PC-9 (cell line): ENCODE data around the gene HHIPL1. TPM values are rescaled to one million over a fixed set of nuclear protein-coding genes. Genes with fewer than 3 reads are reported as not detected.

Source experiments
- BruUV-seq: library from RNA; stranded (reverse); fragments of 400-500 nt; replicated peaks from 2 replicates; lab custom pipeline; 2021; lab: Mats Ljungman, UMichigan
- CTCF ChIA-PET: fragments of 300-600 bp; sonication (Branson Sonifier 250); formaldehyde crosslinking; loops from one replicate; lab custom pipeline; 2022; ENCODE audit warnings: antibody characterized with exemption; lab: Charles Lee
- POLR2A ChIA-PET: fragments of 300-600 bp; sonication (Branson Sonifier 250); formaldehyde crosslinking; loops from one replicate; lab custom pipeline; 2022; ENCODE audit warnings: antibody characterized with exemption; ENCODE audit not compliant: unreplicated experiment; lab: Charles Lee
- DNase-seq, 2 experiments: peaks; one replicate each; pipeline versions ENCODE4 v3.0.0 to v3.0.0-alpha.2; 2015 to 2022; ENCODE audit warnings: mixed read lengths in 1 of 2
- H2AFZ ChIP-seq: fragments of 200-600 bp; sonication (generic); 2 replicates; pipeline ENCODE4 v1.8.1; 2017; ENCODE audit warnings: antibody characterized with exemption
- H3F3A ChIP-seq: fragments of 200-600 bp; sonication (generic); 2 replicates; pipeline ENCODE4 v1.8.1; 2017; ENCODE audit warnings: antibody characterized with exemption, mild to moderate bottlenecking, low read depth; ENCODE audit not compliant: insufficient read depth
- H3K27ac ChIP-seq: fragments of 200-600 bp; sonication (generic); 2 replicates; pipeline ENCODE4 v1.6.1; 2016; ENCODE audit warnings: mixed run types
- H3K27me3 ChIP-seq: fragments of 200-600 bp; sonication (generic); 2 replicates; pipeline ENCODE4 v1.6.1; 2016; ENCODE audit warnings: low read depth, mixed run types; ENCODE audit not compliant: insufficient read depth
- H3K36me3 ChIP-seq: fragments of 200-600 bp; sonication (generic); 2 replicates; pipeline ENCODE4 v1.6.1; 2016; ENCODE audit warnings: low read depth, mixed run types
- H3K4me1 ChIP-seq: fragments of 200-600 bp; sonication (generic); replicated peaks from 2 replicates; pipeline ENCODE4 v1.6.1; 2016; ENCODE audit warnings: mixed run types; ENCODE audit not compliant: insufficient read depth
- H3K4me2 ChIP-seq: fragments of 200-600 bp; sonication (generic); 2 replicates; pipeline ENCODE4 v1.6.1; 2017; ENCODE audit warnings: mixed run types
- H3K4me3 ChIP-seq: fragments of 200-600 bp; sonication (generic); 2 replicates; pipeline ENCODE4 v1.6.1; 2016; ENCODE audit warnings: mixed run types
- H3K79me2 ChIP-seq: fragments of 200-600 bp; sonication (generic); 2 replicates; pipeline ENCODE4 v1.6.1; 2017; ENCODE audit warnings: low read depth, mixed run types
- H3K9me2 ChIP-seq: fragments of 200-600 bp; sonication (generic); 2 replicates; pipeline ENCODE4 v1.8.1; 2017; ENCODE audit warnings: mild to moderate bottlenecking; ENCODE audit not compliant: insufficient read depth
- H3K9me3 ChIP-seq: fragments of 200-600 bp; sonication (generic); 2 replicates; pipeline ENCODE4 v1.8.1; 2016; ENCODE audit warnings: low read depth; ENCODE audit not compliant: insufficient read depth
- H4K20me1 ChIP-seq: fragments of 200-600 bp; sonication (generic); 2 replicates; pipeline ENCODE4 v1.8.1; 2017; ENCODE audit not compliant: insufficient read depth
- EZH2 ChIP-seq: fragments of 200-600 bp; sonication (generic); IDR thresholded peaks from 2 replicates; pipeline ENCODE4 v1.8.0; 2017; ENCODE audit warnings: antibody characterized with exemption, low read depth
- intact Hi-C: fragments of 100-400 bp; cut with micrococcal nuclease; formaldehyde crosslinking; loops from one replicate; pipeline ENCODE4 v1.10.0; 2022; ENCODE audit not compliant: unreplicated experiment
- total RNA-seq: library from RNA; stranded (reverse); gene quantifications from 2 replicates; pipeline ENCODE4 v1.2.3, GENCODE V29; 2021
- TF ChIP-seq, protein P1 (sequence below): fragments of 200-600 bp; sonication (generic); conservative IDR thresholded peaks from 2 replicates; pipeline ENCODE4 v1.6.1; 2017; ENCODE audit warnings: mixed run types, antibody characterized with exemption, mild to moderate bottlenecking, moderate library complexity

The HHIPL1 gene
- total RNA-seq, 1 experiment from 2014 or later: 0.28 TPM

DNA sequence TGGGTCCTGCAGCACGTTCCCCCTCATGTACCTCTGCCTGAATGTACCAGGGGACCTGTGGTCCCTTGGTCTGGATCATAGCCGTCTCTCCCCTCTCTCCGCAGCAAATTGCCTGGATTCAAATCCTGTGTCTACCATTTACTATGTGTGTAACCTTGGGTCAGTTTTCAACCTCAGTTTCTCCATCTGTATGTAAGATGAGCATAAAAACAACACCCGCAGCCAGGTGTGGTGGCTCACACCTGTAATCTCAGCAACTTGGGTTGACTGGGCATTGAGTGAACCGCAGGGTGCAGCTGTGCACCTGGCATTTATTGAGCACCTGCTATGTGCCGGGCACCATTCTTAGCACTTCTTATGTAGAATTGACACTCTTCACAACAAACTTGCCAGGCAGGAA is 53.3 kb downstream of the HHIPL1 start:
- BruUV-seq: no TSS peak
- no peaks in the 10 kb centered on the region for H3K36me3 ChIP-seq
- CTCF ChIA-PET: no interaction called here

DNA sequence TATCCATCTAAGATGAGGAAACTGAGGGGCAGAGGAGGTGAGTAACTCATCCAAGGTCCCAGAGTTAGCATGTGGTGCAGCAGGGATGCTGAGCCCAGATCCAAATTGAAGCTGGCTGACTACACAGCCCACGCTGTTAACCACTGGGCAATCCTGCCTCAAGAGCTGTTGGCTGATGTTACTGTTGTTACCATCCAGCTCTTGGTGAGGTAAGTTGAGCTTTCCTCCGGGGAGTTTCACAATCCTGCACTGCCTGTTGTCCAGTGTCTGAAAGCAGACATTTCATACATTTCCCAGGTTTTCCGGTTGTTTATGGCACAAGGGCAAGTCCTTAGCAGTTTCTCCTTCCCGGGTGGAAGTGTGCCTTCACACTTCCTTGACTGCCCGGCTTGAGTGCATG is 53.7 kb downstream of the HHIPL1 start:
- CTCF ChIA-PET: no interaction called here
- H2AFZ ChIP-seq: no peak overlapping the region
- H3K4me2 ChIP-seq: no peak overlapping the region
- DNase-seq: no peak
- TF ChIP-seq, protein P1, sequence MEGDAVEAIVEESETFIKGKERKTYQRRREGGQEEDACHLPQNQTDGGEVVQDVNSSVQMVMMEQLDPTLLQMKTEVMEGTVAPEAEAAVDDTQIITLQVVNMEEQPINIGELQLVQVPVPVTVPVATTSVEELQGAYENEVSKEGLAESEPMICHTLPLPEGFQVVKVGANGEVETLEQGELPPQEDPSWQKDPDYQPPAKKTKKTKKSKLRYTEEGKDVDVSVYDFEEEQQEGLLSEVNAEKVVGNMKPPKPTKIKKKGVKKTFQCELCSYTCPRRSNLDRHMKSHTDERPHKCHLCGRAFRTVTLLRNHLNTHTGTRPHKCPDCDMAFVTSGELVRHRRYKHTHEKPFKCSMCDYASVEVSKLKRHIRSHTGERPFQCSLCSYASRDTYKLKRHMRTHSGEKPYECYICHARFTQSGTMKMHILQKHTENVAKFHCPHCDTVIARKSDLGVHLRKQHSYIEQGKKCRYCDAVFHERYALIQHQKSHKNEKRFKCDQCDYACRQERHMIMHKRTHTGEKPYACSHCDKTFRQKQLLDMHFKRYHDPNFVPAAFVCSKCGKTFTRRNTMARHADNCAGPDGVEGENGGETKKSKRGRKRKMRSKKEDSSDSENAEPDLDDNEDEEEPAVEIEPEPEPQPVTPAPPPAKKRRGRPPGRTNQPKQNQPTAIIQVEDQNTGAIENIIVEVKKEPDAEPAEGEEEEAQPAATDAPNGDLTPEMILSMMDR: no peak
- no peak for TF ChIP-seq EZH2
- BruUV-seq: no TSS peak
- POLR2A ChIA-PET: no interaction called here
- H3K4me1 ChIP-seq: no peaks in the 10 kb centered on the region
- no peaks in the 10 kb centered on the region for H3K27me3 ChIP-seq
- no peaks in the 10 kb centered on the region for H3K36me3 ChIP-seq
- intact Hi-C loops: no loop called here
- no peak overlapping the region for H3K27ac ChIP-seq
- no peaks in the 10 kb centered on the region for H3K79me2 ChIP-seq
- no peaks in the 10 kb centered on the region for H4K20me1 ChIP-seq
- H3K4me3 ChIP-seq: no peak overlapping the region
- H3K9me2 ChIP-seq: no peaks in the 10 kb centered on the region
- H3F3A ChIP-seq: no peaks in the 10 kb centered on the region
- no peaks in the 10 kb centered on the region for H3K9me3 ChIP-seq

More for the DNA sequence above, 53.3 kb downstream of the HHIPL1 start:
- Histone ChIP-seq H3K9me3 (no peaks in the 10 kb centered on the region), H4K20me1 (no peaks in the 10 kb centered on the region), H3K9me2 (no peaks in the 10 kb centered on the region), H3K4me2 (no peak overlapping the region), H3K27me3 (no peaks in the 10 kb centered on the region), H3K4me1 (no peaks in the 10 kb centered on the region), H3K79me2 (no peaks in the 10 kb centered on the region), H3K27ac (no peak overlapping the region), H3K4me3 (no peak overlapping the region), H3F3A (no peaks in the 10 kb centered on the region), H2AFZ (no peak overlapping the region)
- POLR2A ChIA-PET: no interaction called here
- TF ChIP-seq, protein P1: no peak
- TF ChIP-seq EZH2: no peak
- intact Hi-C loops: no loop called here
- no peak for DNase-seq

DNA sequence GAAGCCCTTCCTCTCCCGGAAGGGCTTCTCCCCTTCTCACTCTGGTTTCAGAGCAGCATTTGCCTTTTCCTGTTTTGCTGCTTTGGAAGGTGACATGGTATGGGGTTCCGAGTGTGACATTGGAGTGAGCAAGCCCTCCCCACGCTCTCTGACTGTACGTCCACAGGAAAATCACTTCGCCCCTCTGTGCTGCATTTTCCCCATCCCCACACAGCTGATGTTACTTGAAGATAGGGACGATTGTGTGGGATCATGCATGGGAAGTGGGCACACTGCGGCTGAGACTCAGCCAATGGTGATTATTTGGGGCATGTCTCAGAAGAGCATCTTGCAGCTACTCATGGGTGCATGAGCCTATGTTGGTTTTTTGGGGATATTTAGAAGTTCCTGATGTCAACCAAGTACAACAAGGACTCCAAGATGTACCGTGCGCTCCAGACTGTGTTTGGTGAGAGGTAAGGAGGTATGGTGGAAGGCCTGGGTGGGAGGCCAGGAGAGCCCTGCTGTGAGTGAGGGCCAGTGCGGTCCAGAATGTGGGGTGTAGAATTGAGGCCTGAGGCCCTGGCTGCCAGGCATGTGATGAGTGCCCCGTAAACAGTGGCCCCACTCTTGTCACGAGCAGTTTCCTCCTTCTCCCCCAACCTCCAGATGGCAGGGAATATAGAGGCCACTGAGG is 54.3 kb downstream of the HHIPL1 start:
- no peak for DNase-seq
- Histone ChIP-seq H4K20me1 (no peaks in the 10 kb centered on the region), H3K9me3 (no peaks in the 10 kb centered on the region), H3K27me3 (no peaks in the 10 kb centered on the region), H3K9me2 (no peaks in the 10 kb centered on the region), H3K27ac (no peak overlapping the region), H3K4me1 (no peaks in the 10 kb centered on the region), H2AFZ (no peak overlapping the region), H3K36me3 (no peaks in the 10 kb centered on the region), H3K4me2 (no peak overlapping the region), H3K79me2 (no peaks in the 10 kb centered on the region), H3F3A (no peaks in the 10 kb centered on the region), H3K4me3 (no peak overlapping the region)
- ChIA-PET POLR2A (no interaction called here), CTCF (no interaction called here)
- BruUV-seq: no TSS peak
- intact Hi-C loops: no loop called here
- TF ChIP-seq EZH2: no peak
- TF ChIP-seq, protein P1: no peak
